ENCODE results near the gene C19orf38.
"Not testable (repeated sequence)": the region's sequence is repeated elsewhere in the genome, so short reads cannot be mapped to it uniquely, and the experiment has no call there.

C19orf38 gene

DNA sequence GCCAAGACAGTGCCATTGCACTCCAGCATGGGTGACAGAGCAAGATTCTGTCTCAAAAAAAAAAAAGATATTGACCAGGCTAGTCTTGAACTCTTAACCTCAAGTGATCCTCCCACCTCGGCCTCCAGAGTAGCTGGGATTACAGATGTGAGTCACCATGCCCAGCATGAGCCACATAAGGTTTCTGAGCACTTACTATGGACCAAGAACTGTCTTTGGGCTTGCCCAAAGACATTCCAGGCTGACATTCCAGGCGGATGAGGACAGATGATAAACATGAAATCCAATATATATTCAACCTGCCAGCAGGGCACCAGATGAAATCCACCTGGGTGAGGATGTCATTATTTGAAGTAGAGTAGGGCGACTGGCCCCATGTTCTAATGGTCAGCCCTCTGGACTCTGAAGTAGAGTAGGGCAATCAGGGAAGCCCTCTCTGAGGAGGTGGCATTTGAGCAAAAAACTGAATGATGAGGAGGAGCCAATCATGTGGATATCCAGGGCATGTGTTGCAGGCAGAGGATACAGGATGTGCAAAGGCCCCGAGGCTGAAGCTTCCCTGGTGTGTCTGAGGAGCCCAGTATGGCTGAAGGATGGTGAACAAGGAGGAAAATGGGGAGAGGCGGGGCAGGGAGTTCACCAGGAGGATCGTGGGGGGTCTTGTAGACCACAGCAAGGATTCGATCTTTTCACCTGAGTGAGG lies 4.0 kb downstream of the C19orf38 start:
- no peak for DNase-seq (ENCODE audit: low spot score)

DNA sequence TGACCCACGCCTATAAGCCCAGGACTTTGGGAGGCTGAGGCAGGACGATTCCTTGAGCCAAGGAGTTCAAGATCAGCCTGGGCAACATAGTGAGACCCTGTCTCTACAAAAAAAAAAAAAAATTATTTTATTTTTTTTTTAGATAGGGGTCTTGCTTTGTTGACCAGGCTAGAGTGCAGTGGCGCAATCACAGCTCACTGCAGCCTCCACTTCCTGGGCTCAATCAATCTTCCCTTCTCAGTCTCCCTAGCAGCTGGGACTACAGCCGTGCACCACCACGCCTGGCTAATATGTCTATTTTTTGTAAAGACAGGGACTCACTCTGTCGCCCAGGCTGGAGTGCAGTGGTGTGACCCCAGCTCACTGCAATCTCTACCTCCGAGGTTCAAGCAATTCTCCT lies 4.7 kb downstream of the C19orf38 start:
- no peak for DNase-seq (ENCODE audit: low spot score)

DNA sequence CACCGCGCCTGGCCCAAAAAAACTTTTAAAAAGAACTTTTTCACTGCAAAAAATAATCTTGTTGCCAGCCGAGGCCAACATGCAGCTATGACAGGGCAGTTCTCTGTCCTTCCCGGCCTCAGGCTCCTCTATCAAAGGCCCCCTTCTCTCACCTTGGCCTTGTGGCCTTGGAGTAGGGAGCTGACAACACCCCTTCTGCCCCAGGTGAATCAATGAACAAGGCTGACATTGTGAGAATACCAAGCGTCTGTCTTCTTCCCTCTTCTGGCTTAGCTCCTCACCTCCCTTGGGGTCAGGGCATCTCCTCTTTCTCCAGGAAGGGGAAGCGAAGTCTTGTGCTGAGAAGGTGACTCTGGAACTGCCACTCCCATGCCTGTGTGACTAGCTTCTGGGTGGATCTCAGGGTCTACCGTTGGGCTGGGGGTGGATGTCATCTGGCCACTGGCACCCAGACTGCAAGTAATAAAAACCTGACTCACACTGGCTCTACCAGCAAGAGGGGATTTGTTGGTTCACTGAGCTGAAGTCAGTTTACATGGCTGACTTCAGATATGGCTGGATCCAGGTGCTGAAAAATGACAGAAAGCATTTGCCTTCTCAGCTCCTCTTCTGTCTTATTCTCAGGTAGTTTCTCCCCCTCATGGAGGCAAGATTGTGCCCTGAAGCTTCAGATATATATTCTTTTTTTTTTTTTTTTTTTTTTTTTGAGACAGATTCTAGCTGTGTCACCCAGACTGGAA lies 6.3 kb downstream of the C19orf38 start:
- no peak for DNase-seq (ENCODE audit: low spot score)

DNA sequence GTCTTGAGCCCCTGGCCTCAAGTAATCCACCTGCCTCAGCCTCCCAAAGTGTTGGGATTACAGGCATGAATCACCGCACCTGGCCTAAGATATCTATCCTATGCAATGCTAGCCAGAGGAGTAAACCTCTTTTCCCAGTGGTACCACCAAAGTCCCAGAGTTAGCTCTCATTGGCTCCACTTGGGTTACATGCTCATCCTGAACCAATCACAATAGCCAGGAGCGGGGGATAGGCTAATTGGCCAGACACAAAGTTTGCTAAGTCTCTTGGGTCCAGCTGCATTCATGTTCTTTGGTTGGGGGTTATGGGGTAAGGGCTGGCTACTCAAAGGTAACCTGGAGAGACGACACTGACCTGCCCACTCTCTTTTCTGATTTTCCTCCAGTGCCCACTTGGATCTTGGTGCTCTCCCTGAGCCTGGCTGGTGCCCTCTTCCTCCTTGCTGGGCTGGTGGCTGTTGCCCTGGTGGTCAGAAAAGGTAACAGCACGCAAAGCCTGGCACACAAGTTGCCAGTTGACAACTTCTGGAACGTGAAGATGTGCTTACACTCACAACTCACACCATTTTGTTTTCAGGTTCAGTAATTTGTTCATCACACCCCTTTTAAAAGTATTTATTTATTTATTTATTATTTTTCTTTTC lies 7.8 kb downstream of the C19orf38 start:
- DNase-seq (ENCODE audit: low spot score), result no peak

DNA sequence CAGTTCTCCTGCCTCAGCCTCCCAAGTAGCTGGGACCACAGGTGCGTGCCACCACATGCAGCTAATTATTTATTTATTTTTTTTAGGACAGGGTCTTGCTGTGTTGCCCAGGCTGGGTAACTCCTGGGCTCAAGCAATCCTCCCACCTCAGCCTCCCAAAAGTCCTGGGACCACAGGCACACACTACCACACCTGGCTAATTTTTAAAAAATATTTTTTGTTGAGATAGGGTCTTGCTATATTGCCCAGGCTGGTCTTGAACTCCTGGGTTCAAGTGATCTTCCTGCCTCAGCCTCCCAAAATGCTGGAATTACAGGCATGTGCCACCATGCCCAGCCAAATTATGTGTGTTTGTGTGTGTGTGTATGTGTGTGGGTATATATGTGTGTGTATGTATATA lies 8.7 kb downstream of the C19orf38 start:
- DNase-seq (ENCODE audit: low spot score), result not testable (repeated sequence)

DNA sequence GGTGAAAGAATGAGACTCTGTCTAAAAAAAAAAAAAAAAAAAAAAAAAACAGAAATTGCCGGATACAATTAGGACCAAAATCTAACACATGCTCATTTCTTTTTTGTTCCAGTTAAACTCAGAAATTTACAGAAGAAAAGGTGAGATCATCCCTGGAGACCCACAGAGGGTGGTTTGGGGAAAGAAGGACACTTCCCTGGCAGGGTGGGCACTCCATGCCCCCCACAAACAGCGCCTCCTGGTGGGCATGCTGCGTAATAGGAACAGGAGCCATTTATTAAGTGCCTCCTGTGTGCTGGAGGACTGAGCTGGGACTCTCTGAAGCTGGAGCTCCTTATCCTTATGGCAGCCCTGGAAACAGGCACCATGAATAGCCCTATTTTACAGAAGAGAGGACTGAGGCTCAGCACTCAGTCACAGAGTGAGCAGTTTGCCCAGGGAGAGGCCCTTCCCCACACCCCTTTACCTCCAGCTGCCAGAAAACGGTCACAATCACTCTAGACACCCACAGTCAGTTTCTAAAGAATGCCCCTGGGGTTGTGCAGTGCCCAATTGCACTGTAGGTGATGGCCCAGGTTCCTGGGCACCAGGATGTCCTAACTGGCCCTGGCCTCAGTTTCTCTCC lies 10.1 kb downstream of the C19orf38 start:
- no peak for DNase-seq (ENCODE audit: low spot score)

DNA sequence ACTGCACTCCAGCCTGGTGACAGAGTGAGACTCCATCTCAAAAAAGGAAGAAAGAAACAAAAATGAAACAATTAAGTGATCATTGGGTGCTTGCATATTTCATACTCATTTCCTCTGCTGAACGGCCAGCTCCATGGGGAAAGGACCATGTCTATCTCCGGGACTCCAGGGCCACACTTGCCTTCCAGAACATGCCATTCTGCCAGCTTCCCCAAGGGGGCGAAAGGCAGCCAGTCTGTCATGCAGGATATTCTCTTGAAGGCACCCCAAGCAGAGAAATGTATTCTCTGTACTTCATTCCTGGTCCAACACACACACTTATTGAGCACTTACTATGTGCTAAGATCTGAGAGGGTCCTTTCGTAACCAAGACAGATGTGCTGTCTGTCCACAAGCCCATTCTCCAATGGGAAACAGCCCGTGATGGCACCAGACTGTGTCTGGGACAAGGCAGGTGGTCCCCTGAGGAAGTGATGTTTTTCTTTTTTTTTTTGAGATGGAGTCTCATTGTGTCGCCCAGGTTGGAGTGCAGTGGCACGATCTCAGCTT lies 13.0 kb downstream of the C19orf38 start:
- no peak for DNase-seq (ENCODE audit: low spot score)

DNA sequence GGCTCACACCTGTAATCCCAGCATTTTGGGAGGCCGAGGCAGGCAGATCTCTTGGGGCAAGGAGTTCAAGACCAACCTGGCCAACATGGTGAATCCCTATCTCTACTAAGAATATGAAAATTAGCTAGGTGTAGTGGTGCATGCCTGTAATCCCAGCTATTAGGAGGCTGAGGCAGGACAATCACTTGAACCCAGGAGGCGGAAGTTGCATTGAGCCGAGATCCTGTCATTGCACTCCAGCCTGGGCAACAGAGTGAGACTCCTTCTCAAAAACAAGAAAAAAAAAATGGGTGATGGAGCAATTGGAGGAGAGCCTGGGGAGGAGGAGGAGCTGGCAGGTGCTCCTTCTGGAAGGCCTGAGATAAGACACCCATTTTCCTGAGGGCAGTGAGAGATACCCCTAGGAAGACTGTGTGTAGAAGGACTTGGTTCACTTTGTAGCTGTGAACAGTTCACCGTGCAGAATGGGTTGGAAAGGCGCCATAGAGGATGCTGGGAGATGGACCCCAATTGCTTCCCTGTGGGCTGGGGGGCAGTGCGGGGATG lies 14.4 kb downstream of the C19orf38 start:
- no peak for DNase-seq (ENCODE audit: low spot score)

DNA sequence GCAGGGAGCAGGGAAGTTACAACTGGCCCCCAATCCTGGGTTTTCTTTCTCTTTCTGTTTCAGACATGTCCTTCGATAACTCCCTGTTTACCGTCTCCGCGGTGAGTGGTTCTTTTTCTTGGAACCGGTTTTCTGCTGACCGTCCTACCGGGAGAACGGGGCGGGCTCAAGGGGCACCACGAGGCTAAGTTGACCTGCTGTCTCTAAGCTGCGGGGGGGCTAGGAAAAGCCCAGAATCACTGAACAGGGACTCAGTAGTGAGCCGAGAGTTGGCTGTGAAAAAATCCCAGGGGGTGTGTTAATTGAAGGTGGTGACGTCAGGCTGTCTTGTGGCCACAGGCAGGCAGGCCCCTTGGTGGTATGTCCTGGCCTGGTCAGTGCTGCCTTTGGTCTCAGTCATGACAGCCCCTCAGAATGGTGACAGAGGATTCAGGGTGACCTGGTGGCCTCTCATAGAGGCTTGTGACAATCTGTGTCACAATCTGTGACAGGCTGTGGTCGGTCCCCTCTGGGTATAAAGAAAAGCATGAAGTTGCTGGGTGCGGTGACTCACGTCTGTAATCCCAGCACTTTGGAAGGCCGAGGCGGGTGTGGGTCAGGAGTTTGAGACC lies 15.0 kb downstream of the C19orf38 start:
- no peak for DNase-seq (ENCODE audit: low spot score)

DNA sequence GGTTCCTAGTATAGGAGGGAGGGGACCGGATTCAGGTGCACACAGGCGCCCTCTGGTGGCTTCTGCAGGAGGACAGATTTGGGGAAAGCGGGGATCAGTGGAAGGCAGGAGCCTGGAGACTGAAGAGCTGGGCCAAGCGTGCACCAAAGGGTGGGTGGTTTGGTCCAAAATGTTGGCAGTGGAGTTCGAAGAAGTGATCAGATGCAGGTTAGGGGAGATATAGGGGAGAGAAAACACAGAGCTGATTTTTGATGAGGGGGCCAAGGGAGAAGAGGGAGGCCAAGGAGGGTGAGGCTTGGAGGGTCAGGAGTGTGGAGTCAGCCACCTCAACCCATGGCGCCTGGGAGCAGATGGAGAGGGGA lies 16.3 kb downstream of the C19orf38 start:
- peak; percentile 83 for DNase-seq (ENCODE audit: low spot score)

DNA sequence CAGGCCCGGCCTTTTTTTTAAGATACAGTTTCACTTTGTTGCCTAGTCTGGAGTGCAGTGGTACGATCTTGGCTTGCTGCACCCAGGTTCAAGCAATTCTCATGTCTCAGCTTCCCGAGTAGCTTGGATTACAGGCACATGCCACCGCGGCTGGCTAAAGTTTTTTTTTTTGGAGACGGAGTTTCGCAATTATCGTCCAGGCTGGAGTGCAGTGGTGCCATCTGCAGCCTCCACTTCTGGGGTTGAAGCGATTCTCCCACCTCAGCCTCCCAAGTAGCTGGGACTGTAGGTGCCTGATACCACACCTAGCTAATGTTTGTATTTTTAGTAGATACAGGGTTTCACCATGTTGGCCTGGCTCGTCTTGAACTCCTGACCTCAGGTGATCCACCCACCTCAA lies 18.3 kb downstream of the C19orf38 start:
- no peak for DNase-seq (ENCODE audit: low spot score)

DNA sequence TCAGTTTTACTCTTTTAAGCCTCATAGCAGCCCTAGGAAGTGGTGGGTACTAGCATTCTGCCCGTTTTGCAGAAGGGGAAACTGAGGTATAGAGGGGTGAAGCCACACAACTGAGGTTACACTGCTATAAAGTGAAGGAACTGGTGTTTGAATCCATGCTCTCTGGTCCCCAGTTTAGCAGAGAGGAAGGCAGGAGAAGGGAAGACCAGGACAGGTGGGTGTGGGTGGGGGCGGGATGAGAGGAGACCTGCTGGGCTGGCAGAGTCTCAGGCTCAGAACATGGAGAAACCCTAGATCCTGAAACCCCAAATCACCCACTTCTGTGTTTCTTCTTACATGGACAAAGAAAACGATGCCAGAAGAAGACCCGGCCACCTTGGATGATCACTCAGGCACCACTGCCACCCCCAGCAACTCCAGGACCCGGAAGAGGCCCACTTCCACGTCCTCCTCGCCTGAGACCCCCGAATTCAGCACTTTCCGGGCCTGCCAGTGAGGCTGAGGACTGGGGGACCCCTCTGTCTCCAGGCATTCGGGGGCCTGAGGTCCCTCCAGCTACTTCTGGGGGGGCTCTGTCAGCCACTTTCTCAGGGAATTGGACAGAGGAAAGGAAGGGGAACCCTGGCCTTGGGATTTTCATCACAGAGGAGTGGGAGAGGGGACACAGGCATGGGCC lies 20.8 kb downstream of the C19orf38 start:
- DNase-seq (ENCODE audit: low spot score), result no peak

DNA sequence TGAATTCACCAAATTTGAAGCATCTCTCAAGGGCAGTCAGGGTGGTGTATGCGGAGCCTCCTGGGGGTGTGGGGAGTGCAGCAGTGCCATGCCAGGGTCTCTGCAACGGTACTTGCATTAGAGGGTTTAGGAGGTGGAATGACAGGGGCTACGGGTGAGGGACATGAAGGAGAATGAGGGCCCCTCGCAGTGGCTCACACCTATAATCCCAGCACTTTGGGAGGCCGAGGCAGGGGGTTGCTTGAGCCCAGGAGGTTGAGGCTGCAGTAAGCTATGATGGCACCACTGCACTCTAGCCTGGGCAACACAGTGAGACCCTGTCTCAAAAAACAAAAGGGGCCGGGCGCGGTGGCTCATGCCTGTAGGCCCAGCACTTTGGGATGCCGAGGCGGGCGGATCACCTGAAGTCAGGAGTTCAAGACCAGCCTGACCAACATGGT lies 21.7 kb downstream of the C19orf38 start:
- not testable (repeated sequence) for DNase-seq (ENCODE audit: low spot score)

DNA sequence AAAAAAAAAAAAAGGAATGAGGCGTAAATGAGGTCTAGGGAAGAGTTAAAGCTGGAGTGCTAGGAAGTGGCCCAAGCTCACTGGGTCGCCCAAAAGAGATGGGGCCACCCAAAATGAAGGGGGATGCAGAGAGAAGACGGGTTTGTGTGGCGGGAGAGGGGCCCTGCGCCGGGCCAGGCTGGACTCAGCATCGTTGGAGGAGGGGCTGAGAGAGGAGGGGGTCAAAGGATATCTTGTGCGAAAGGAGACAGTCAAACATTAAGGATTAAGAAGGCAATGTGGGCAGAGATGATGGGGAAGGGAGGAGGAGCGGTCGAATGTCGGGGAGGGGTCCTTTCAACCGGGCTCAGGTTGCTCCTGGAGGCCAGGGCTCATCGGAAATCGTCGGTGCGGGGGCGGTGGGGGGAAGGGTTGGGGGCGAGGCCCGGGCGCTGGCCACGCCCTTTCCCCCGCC lies 22.3 kb downstream of the C19orf38 start:
- no peak for DNase-seq (ENCODE audit: low spot score)

DNA sequence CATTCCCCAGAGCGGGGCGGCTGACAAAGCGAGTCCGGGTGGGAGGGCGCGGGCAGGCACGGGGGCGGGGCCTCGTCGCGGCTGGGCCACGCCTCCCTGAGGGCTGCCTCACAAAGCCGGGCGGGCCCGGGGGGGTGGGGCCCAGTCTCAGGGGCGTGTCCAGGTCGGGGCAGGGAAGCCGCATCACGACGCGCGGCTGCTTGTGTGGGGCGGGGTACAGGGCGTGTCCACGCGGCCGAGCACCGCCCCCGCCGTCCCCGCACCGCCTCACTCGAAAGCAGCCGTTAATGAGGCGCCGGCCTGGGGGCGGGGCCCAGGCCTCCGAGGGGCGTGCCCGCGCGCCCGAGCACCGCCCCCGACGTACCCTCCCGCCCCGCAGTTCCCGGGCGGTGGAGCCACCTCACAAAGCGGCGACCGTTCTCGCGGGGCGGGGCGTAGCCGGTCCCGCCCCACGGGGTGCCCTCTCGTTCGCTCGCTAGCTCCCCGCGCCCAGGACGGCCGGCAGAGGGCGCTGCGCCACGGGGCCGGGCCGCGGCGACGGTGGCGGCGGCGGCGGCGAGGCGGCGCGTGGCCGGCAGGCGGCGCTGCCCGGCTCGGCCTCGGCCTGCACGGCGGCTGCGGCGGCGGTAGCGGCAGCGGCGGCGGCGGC lies 22.9 kb downstream of the C19orf38 start, which contains the start of gene CARM1:
Gene CARM1 (plus strand): TSS at position 599 of the 649 bp plus-strand sequence. CDS start 150 bp downstream, outside the sequence.
- DNase-seq (ENCODE audit: low spot score), result peak; percentile 100

DNA sequence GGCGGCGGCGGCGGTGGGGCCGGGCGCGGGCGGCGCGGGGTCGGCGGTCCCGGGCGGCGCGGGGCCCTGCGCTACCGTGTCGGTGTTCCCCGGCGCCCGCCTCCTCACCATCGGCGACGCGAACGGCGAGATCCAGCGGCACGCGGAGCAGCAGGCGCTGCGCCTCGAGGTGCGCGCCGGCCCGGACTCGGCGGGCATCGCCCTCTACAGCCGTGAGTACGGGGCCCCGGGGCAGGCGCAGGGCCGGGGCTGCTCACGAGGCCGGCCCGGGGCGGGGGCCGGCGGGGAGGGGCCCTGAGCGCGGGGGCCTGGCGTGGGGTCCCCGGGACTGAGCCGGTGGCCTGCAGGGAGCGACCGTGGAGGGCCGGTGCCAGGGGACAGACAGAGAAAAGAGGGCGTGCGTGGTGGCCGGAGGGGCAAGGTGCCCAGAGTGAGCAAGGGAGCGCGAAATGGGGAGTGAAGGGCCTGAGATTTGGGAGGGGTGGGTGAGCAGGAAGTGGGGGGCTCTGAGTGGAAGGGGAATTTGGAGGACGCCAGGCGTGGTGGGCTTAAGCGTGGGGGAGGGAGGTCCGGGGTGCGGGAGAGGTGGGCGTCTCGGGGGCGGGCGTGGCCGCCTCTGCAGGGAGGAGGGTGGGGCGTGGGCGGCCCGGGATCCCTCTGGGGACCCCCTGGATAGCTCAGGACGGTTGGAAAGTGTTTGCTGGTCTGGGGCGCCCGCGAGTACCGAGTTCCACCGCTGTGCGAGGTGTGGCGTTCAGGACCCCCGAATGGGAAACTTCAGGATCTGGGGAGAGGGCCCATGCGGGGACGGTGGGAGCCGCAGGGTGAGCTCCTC lies 23.7 kb downstream of the C19orf38 start:
- DNase-seq (ENCODE audit: low spot score), result no peak

DNA sequence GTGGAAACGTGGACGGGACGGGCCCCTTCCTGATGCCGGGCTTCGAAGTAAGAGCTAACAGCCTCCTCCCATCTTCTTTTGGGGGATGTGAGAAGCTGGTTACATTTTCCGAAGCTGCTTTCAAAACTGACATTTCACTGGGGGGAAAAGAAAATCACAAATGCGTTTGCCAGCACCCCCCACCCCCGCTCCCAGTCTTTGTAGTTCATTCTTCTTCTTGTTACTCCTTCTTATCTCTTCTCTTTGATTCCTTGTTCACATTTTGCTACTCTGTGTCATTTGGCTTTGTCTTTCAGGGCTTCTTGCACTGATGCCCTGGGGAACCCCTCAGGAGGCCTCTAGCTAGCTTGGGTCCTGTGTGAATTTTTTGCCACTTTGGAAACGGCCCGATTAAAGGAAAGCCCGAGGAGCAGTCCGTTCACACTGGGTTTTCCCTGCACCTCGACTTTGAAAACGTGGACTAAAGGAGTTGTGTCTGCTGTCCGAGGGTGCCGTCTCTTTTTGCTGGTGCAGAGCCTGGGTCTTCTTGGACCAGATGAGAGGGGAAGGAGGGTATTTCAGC lies 24.4 kb downstream of the C19orf38 start:
- DNase-seq (ENCODE audit: low spot score), result no peak

DNA sequence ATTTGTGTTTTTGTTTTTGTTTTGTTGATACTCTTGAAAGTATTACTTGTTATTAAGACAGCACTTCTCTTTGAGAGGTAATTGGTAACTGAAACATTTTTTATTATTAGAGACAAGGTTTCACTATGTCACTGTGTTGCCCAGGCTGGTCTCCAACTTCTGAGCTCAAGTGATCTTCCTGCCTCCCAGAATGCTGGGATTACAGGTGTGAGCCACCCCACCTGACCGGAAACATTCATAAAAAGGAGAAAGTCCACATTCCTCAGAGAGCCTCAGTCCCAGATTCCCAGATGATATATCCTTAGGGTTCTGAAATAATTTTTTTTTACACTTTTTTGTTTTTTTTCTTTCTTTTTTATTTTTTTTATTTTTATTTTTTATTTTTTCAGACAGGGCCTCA lies 25.8 kb downstream of the C19orf38 start:
- DNase-seq (ENCODE audit: low spot score), result no peak

Measured in COLO829 (cell line).